GM13976 (cell line): ENCODE measurements around the gene EGLN1.

Experiments used
- DNase-seq: peaks from one replicate; pipeline ENCODE4 v3.0.0; 2012; ENCODE audit warnings: low spot score
- CTCF ChIP-seq: IDR thresholded peaks from 2 replicates; pipeline ENCODE4 v1.5.1; 2012; ENCODE audit warnings: borderline replicate concordance, mild to moderate bottlenecking; ENCODE audit not compliant: insufficient read depth; ENCODE audit errors: extremely low read depth, missing control alignments, control extremely low read depth
- in situ Hi-C: fragments of 300-500 bp; cut with MboI; formaldehyde crosslinking; loops from one replicate; pipeline ENCODE4 v1.12.0; 2022; ENCODE audit warnings: low sequenced_read_pairs, mixed read lengths, inconsistent platforms; ENCODE audit not compliant: unreplicated experiment

Gene EGLN1

GRCh38 chr1:231338270-231339128 lies 83.6 kb downstream of the EGLN1 start, which contains the start of gene SPRTN:
TSS of gene SPRTN (plus strand) at chr1:231338293. CDS start at chr1:231338384, 91 bp downstream.
- no peak for TF ChIP-seq CTCF
- in situ Hi-C loops = no loop called here
- DNase-seq = peak; percentile 94

- TF ChIP-seq CTCF = no peak
- DNase-seq = peak; percentile 98
- in situ Hi-C loops = no loop called here
Measured at GRCh38 chr1:231337472-231338269, 84.4 kb downstream of the EGLN1 start, which contains the start of gene EXOC8. TSS of gene EXOC8 (minus strand) at chr1:231337852. CDS start at chr1:231337745, 107 bp downstream.

- no peak for TF ChIP-seq CTCF
- no peak for DNase-seq
- in situ Hi-C loops = no loop called here
Measured at GRCh38 chr1:231337043-231337471, 85.0 kb downstream of the EGLN1 start.

GRCh38 chr1:231335663-231336602 lies 86.2 kb downstream of the EGLN1 start:
- TF ChIP-seq CTCF = no peak
- in situ Hi-C loops = no loop called here
- no peak for DNase-seq

GRCh38 chr1:231334952-231335351 lies 87.1 kb downstream of the EGLN1 start:
- DNase-seq = no peak
- in situ Hi-C loops = no loop called here
- no peak for TF ChIP-seq CTCF
